Hepatocyte (in vitro differentiated cells): ENCODE results near the gene TLK2.

Source experiments
- EZH2 ChIP-seq: fragments of 200-600 bp; sonication (generic); IDR thresholded peaks from 2 replicates; pipeline ENCODE4 v1.6.1; 2016; ENCODE audit warnings: antibody characterized with exemption, mild to moderate bottlenecking, borderline replicate concordance
- EZH2phosphoT487 ChIP-seq: fragments of 200-600 bp; sonication (generic); IDR thresholded peaks from one replicate; pipeline ENCODE4 v1.6.1; 2018; ENCODE audit warnings: antibody characterized with exemption, mild to moderate bottlenecking, low read depth, moderate library complexity; ENCODE audit not compliant: unreplicated experiment, severe bottlenecking
- TF ChIP-seq, protein P1 (sequence below): fragments of 200-600 bp; sonication (generic); IDR thresholded peaks from 2 replicates; pipeline ENCODE4 v1.5.1; 2016; ENCODE audit warnings: antibody characterized with exemption, mild to moderate bottlenecking; ENCODE audit not compliant: poor library complexity

GRCh38 chr17:62637809-62638208 is 159.2 kb downstream of the TLK2 start:
- TF ChIP-seq, protein P1, sequence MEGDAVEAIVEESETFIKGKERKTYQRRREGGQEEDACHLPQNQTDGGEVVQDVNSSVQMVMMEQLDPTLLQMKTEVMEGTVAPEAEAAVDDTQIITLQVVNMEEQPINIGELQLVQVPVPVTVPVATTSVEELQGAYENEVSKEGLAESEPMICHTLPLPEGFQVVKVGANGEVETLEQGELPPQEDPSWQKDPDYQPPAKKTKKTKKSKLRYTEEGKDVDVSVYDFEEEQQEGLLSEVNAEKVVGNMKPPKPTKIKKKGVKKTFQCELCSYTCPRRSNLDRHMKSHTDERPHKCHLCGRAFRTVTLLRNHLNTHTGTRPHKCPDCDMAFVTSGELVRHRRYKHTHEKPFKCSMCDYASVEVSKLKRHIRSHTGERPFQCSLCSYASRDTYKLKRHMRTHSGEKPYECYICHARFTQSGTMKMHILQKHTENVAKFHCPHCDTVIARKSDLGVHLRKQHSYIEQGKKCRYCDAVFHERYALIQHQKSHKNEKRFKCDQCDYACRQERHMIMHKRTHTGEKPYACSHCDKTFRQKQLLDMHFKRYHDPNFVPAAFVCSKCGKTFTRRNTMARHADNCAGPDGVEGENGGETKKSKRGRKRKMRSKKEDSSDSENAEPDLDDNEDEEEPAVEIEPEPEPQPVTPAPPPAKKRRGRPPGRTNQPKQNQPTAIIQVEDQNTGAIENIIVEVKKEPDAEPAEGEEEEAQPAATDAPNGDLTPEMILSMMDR: no peak
- TF ChIP-seq EZH2phosphoT487: no peak
- TF ChIP-seq EZH2: no peak
